Measurements from ENCODE around the gene MYEOV.
A peak's percentile ranks its signal among the peaks of the same experiment; 100 is the strongest.

MYEOV gene

DNA sequence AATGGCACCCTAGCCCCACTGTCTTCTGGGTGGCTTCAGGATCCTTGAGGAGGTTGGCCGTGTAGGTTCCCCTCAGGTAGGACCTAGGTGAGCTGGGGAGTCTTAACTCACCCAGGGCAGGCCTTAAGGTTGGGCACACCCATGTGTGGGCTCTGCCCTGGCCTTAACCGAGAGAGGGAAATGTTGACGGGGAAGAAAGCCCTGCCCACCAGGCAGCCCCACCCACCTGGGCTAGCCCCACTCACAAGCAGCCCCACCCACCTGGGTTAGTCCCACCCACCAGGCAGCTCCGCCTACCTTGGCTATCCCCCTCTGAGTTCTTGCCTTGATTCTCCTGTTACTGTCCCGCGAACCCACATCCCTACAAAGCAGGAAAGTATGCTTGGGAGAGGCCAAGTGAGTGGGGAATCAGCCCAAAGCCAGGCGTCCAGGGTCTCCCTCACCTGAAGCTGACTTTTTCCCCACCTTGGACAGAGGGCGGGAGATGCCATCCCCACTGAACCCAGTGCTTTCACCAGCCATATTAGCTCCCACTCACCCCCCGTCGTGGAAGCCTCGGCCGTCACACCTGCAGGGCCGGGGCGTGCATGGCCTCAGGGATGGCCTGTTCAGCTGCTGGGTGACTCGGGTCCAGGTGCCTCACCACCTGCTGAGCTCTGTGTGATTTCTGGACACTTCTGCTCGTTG is at the start of gene MYEOV:
Gene MYEOV, plus strand, starts transcription at position 337 of the 687 bp plus-strand sequence. CDS start 1,200 bp downstream, outside the sequence.
- DNase-seq (ENCODE audit: low spot score) = peak; percentile 92

GRCh38 chr11:69244266-69244665 is 49.7 kb upstream of the MYEOV start:
- no peak for DNase-seq (ENCODE audit: low spot score)

- DNase-seq (ENCODE audit: low spot score) = no peak
These were observed 48.9 kb upstream of the MYEOV start for GRCh38 chr11:69245041-69245440.

DNA sequence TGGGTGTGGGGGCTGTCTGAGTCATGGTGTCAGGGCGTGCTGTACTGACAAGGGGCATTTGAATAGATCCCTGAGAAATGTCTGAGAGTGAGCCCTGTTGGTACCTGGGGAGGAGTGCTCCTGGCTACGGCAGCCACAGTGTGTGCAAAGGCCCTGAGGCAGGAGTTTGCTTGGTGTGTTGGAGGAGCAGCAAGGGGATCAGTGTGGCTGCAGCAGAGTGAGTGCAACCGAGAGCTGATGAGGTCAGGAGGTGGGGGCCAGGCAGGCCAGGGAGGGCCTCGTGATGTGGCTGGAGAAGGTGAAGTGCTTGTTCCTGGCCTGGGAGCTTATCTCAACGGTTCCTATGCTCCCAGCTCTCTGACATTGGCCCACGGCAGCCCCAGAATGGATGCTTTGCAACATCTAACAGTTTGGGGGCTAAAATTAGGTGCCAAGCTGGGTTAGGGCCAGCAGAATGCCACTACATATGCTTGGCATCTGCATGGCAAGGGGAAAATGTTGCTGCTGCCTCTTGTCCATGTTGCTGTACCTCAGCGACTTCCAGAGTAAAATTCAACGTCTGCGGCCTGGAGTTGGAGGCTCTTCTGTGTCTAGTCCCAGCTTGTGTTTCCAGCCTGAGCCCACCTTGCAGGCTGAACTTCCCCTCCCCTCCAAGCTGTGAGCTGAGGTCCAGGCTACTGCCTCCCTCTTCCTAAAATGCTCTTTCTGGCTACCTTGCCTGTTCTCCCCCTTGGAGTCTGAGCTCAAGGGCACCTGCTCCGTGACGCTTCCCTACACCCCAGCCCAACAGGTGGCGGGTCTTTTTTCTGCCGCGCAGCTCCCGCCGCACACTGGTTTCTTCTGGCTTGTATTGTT is 48.2 kb upstream of the MYEOV start:
- no peak for DNase-seq (ENCODE audit: low spot score)

GRCh38 chr11:69249311-69250185 is 44.4 kb upstream of the MYEOV start:
- DNase-seq (ENCODE audit: low spot score) = no peak

DNA sequence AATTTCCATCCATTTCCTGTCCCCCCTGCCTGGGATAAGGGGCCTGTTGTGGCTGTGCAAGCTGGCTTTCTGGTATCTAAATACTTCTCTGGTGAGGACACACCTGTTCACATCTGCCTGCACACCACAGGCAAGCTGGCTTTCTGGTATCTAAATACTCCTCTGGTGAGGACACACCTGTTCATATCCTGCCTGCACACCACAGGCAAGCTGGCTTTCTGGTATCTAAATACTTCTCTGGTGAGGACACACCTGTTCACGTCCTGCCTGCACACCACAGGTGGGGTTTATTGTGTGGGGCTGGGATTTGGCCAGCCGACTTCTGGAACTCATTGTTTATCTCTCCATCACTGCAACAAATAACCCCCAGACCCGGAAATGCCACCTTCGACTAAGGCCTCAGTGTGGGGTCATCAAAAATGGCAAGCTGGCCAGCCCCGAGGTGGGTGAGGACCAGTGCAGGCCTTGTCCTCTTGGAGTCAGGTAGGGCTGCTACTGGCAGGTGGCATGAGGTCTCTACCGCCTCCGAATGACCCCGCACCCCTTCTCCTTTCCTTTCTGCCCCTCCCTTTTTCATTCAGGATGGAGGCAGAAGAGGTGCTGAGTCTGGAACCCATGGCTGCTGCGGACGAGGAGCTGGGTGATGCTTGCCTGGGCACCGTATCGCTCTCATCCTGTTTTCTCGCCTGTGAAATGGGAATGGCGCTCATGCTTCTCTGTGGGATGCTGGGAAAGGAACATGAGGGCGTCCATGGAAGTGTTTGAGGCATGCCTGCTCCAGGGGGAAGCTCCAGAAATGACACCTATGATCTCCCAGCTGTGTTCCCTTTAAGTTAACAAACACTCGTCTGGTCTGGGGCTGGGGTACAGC is 43.5 kb upstream of the MYEOV start:
- no peak for DNase-seq (ENCODE audit: low spot score)

DNA sequence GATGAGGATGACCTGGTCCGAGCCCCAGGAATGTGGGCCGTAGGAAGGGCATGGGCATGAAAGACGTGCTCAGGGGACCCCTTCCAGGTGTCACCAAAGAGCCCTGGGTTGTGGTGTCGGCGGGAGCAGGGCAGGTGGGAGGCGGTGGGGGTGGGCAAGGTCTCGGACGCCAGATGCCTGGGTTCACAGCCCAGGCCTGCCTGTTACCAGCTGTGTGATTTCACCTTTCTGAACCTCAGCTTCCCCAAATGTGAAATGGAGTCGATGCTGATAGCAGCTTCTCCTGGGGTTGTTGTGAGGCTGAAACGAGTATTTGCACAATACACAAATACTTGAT is 42.9 kb upstream of the MYEOV start:
- no peak for DNase-seq (ENCODE audit: low spot score)

DNA sequence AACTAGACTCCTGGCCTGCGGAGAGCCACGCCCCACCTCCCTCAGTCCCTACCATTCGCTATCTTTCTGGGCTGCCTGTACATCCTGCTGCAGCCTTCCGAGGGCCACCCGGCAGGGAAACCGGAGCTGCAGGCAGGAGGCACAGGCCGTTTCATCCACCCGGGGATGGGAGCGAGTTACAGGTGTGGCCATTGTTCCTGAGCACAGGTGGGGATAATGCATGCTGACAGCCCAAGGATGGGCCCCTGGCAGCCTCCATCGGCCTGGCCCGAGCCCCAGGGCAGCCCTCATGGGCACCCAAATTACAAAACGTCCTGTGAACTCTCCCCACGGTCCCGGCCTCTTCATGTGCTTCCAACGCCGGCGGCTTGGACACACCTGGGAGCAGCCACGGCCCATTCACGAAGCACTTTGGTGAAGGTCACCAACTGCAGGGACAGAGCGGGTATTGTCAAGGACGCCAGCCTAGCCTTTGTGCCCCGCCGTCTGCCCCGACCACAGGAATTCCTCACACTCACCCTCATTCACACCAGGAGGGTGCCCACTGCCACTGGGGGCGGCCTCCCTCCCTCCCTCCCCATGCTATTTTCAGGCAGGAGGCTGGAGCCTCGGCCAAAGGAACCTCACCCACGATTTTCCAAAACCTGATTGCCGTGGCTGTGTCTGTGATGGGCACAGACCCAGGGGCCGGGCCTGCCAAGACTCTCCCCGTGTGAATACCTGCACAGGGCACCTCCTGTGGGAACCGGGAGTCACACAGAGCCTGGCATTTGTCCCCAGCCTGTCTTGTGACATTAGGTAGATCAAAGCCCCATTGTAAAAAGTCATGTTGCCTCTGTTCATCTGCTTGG is 42.1 kb upstream of the MYEOV start:
- no peak for DNase-seq (ENCODE audit: low spot score)

DNA sequence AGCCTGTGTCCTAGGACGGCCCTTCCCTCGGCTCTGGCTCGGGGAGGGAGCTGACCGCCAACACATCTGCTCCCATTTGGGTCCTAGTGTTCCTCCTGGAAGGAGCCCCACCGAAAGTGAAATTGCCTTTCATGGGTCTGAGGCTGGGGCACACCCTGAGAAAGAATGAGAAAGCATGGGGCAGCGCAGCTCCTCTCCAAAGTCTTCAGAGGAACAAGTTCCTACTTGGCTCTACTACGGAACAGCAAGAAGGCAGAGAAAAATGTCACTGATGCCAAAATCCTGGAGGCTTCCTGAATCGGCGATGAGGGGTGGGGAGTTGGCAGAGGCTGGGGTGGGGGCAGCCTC is 41.5 kb upstream of the MYEOV start:
- DNase-seq (ENCODE audit: low spot score) = no peak

GRCh38 chr11:69253028-69253427 is 40.9 kb upstream of the MYEOV start:
- DNase-seq (ENCODE audit: low spot score) = peak; percentile 17

- no peak for DNase-seq (ENCODE audit: low spot score)
These were observed 36.8 kb upstream of the MYEOV start for GRCh38 chr11:69257134-69257533.

- no peak for DNase-seq (ENCODE audit: low spot score)
These were observed 35.9 kb upstream of the MYEOV start for GRCh38 chr11:69257838-69258658.

DNA sequence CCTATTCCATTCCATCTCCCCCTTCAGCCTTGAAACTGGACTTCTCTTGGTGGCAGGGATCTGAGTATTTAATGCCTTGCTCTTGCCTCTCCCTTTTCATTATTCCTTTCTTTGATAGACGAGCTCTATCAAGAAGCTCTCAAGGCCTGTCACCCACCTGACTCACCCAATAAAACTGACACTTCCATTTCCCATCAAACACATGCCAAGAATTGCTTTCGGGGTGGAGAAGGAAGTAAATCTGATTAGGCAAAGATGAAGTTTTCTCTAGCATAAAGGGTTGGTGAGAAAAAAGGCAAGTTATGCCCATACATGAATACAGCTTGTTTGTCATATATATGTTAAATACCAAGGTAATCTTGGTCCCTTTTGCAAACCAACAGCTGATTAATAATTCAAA is 34.9 kb upstream of the MYEOV start:
- peak; percentile 81 for DNase-seq (ENCODE audit: low spot score)

DNA sequence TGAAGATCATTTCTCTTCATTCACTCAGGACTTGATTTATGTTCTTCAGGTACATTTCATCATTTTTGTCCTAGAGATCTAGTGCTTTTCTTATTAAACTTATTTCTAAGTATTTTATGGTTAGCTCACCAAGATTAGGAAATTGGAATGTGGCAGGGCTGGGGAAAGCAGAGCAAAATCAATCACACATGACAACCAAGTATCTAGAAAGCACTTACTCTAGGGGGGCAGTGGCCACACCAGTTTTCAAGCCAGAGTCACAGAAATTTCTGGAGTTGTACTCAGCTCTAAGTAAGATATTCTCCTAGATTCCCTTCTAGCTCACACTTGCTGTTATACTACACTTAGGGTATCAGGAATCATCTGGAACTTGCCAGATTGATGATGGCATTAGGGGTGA is 33.3 kb upstream of the MYEOV start:
- DNase-seq (ENCODE audit: low spot score) = no peak

GRCh38 chr11:69261116-69261515 is 32.8 kb upstream of the MYEOV start:
- no peak for DNase-seq (ENCODE audit: low spot score)

GRCh38 chr11:69262918-69263735 is 30.8 kb upstream of the MYEOV start:
- DNase-seq (ENCODE audit: low spot score) = no peak

DNA sequence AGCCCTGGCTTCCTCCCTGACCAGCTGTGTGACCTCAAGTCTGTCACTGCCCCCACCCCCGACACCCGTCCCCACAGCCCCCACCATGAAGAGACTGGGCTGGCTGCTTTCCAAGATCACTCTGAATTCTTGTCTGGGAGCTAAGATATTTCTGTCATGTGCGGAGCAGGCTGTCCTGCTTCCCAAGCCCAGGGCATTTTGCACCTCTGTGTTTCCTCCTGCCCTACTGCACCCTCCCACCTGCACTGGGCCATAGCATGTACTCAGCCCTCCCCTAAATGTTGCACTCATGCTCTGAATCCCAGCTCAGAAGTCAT is 30.3 kb upstream of the MYEOV start:
- DNase-seq (ENCODE audit: low spot score) = no peak

DNA sequence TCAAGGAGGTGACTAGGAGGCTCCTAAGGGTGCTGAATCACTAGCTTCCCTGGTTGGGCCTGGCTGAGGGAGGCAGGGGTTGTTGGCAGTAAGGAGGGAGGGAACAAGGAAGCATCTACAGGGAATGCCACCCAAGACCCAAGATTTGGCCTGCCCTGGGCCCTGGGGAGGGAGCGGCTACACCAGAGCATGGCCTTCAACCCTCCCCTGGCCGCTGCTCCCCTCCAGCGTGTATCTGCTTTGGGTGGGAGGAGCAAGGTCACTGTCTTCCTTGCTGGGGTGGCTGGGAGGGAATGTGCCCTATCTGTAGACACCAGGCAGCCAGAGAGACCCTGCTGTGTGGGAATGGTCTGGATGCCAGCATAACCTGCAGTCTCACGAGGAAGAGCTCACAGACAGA is 29.5 kb upstream of the MYEOV start:
- no peak for DNase-seq (ENCODE audit: low spot score)

GRCh38 chr11:69265210-69265609 is 28.7 kb upstream of the MYEOV start:
- DNase-seq (ENCODE audit: low spot score) = no peak

Data from LoVo (cell line).